Nephron (organoid): ENCODE data around the gene FBXO28.

Experiments
- H3K27ac Mint-ChIP-seq, 3 experiments: 2 replicates each; pipeline ENCODE4 v1.8.0; 2020; ENCODE audit warnings: mixed read lengths in 3 of 3, mild to moderate bottlenecking in 2 of 3, moderate library complexity in 1 of 3
- H3K27me3 Mint-ChIP-seq: 2 replicates; pipeline ENCODE4 v1.8.0; 2021; ENCODE audit warnings: low read depth, mild to moderate bottlenecking, moderate library complexity, mixed read lengths
- H3K36me3 Mint-ChIP-seq: 2 replicates; pipeline ENCODE4 v1.8.0; 2020; ENCODE audit warnings: low read depth, mixed read lengths
- H3K4me1 Mint-ChIP-seq: 2 replicates; pipeline ENCODE4 v1.8.0; 2020; ENCODE audit warnings: mixed read lengths
- H3K4me3 Mint-ChIP-seq, 3 experiments: 2 replicates each; pipeline ENCODE4 v1.8.0; 2020; ENCODE audit warnings: mild to moderate bottlenecking in 3 of 3, mixed read lengths in 3 of 3, moderate library complexity in 2 of 3
- H3K9me3 Mint-ChIP-seq: 2 replicates; pipeline ENCODE4 v1.8.0; 2020; ENCODE audit warnings: mixed read lengths
- CTCF ChIP-seq, 3 experiments: fragments of 200-600 bp; sonication (generic); IDR thresholded peaks; one replicate each; pipeline ENCODE4 v1.5.0; 2021; ENCODE audit warnings: antibody characterized with exemption in 3 of 3; ENCODE audit not compliant: unreplicated experiment in 3 of 3

FBXO28 gene

GRCh38 chr1:224177356-224177999 lies 63.6 kb downstream of the FBXO28 start:
- no peak overlapping the region for H3K27ac Mint-ChIP-seq
- H3K4me3 Mint-ChIP-seq: no peak overlapping the region
- peaks cover 10% of the 10 kb centered on the region for H3K4me1 Mint-ChIP-seq
- no peak for TF ChIP-seq CTCF (IDR thresholded peaks at IDR 0.05; ENCODE audit: unreplicated experiment in 3 of 3)
- no peaks in the 10 kb centered on the region for H3K9me3 Mint-ChIP-seq
- peaks cover 3% of the 10 kb centered on the region for H3K27me3 Mint-ChIP-seq
- no peaks in the 10 kb centered on the region for H3K36me3 Mint-ChIP-seq

GRCh38 chr1:224178894-224179293 lies 65.0 kb downstream of the FBXO28 start:
- H3K27ac Mint-ChIP-seq: no peak overlapping the region
- H3K9me3 Mint-ChIP-seq: no peaks in the 10 kb centered on the region
- peaks cover 14% of the 10 kb centered on the region for H3K4me1 Mint-ChIP-seq
- TF ChIP-seq CTCF (IDR thresholded peaks at IDR 0.05; ENCODE audit: unreplicated experiment in 3 of 3): no peak
- H3K36me3 Mint-ChIP-seq: no peaks in the 10 kb centered on the region
- peak overlapping the region in 2 of 3 experiments; percentile 3 to 32 for H3K4me3 Mint-ChIP-seq
- peaks cover 3% of the 10 kb centered on the region for H3K27me3 Mint-ChIP-seq

- no peak overlapping the region for H3K27ac Mint-ChIP-seq
- H3K9me3 Mint-ChIP-seq: no peaks in the 10 kb centered on the region
- peaks cover 23% of the 10 kb centered on the region for H3K4me1 Mint-ChIP-seq
- peaks cover 9% of the 10 kb centered on the region for H3K36me3 Mint-ChIP-seq
- H3K27me3 Mint-ChIP-seq: peaks cover 3% of the 10 kb centered on the region
- H3K4me3 Mint-ChIP-seq: peak overlapping the region in 2 of 3 experiments; percentile 18 to 89
- no peak for TF ChIP-seq CTCF (IDR thresholded peaks at IDR 0.05; ENCODE audit: unreplicated experiment in 3 of 3)
Measured at GRCh38 chr1:224180783-224181452, 67.0 kb downstream of the FBXO28 start.

GRCh38 chr1:224181453-224181810 lies 67.5 kb downstream of the FBXO28 start:
- peaks cover 23% of the 10 kb centered on the region for H3K4me1 Mint-ChIP-seq
- peaks cover 9% of the 10 kb centered on the region for H3K36me3 Mint-ChIP-seq
- TF ChIP-seq CTCF (IDR thresholded peaks at IDR 0.05; ENCODE audit: unreplicated experiment in 3 of 3): no peak
- peak overlapping the region; percentile 85 to 89 (median 89) for H3K4me3 Mint-ChIP-seq
- peak overlapping the region in 1 of 3 experiments; percentile 76 for H3K27ac Mint-ChIP-seq
- H3K9me3 Mint-ChIP-seq: no peaks in the 10 kb centered on the region
- H3K27me3 Mint-ChIP-seq: peaks cover 3% of the 10 kb centered on the region

- Mint-ChIP-seq H3K4me3 (peak overlapping the region; percentile 85 to 89 (median 89)), H3K9me3 (no peaks in the 10 kb centered on the region), H3K4me1 (peaks cover 23% of the 10 kb centered on the region), H3K27ac (peak overlapping the region; percentile 73 to 91 (median 76)), H3K27me3 (peaks cover 3% of the 10 kb centered on the region), H3K36me3 (peaks cover 15% of the 10 kb centered on the region)
- TF ChIP-seq CTCF (IDR thresholded peaks at IDR 0.05; ENCODE audit: unreplicated experiment in 3 of 3): no peak
Measured at GRCh38 chr1:224182057-224182865, 68.3 kb downstream of the FBXO28 start.
